ENCODE measurements around the gene ATOX1. TPM values are rescaled to one million over a fixed set of nuclear protein-coding genes. Genes with fewer than 3 reads are reported as not detected.
A peak's percentile ranks its signal among the peaks of the same experiment; 100 is the strongest.
"Not testable (repeated sequence)": the region's sequence is repeated elsewhere in the genome, so short reads cannot be mapped to it uniquely, and the experiment has no call there.

The ATOX1 gene
- total and polyA plus RNA-seq, 7 donors = 28.7 to 99.1 (median 46.9) TPM

DNA sequence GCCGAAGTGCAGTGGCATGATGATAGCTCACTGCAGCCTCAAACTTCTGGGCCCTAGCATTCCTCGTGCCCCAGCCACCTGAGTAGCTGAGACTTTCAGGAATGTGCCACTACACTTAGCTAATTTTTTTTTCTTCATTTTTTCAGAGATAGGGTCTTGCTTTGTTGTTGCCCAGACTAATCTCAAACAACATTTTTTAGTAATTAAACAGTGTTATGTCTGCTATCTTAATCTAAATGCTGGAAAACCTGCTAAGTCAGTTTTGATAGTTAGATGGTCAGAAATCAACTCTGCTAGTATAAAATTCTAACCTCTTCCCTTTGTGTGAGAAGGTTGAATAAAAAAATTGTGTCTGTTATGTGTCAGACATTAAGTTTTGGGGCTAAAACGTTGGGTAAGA is 25.7 kb upstream of the ATOX1 start:
- intact Hi-C loops (cut with DNase I) = no loop called here
- Histone ChIP-seq H3K4me3 (no peak overlapping the region), H3K27me3 (ENCODE audit: insufficient read depth in 3 of 3, low read length in 2 of 3) (no peaks in the 10 kb centered on the region), H3K27ac (no peak overlapping the region), H3K4me1 (peaks cover 48% of the 10 kb centered on the region), H3K36me3 (ENCODE audit: insufficient read depth in 1 of 2, low read depth in 1 of 2) (peaks cover 0 to 26% of the 10 kb centered on the region in 2 donors), H3K9me3 (no peaks in the 10 kb centered on the region)
- DNase-seq (no peak), ATAC-seq (no peak)
- 46 to 62% (median 54%) methylated on average over 3 of the region's 3 CpGs for WGBS, 3 donors
- TF ChIP-seq, protein P1, sequence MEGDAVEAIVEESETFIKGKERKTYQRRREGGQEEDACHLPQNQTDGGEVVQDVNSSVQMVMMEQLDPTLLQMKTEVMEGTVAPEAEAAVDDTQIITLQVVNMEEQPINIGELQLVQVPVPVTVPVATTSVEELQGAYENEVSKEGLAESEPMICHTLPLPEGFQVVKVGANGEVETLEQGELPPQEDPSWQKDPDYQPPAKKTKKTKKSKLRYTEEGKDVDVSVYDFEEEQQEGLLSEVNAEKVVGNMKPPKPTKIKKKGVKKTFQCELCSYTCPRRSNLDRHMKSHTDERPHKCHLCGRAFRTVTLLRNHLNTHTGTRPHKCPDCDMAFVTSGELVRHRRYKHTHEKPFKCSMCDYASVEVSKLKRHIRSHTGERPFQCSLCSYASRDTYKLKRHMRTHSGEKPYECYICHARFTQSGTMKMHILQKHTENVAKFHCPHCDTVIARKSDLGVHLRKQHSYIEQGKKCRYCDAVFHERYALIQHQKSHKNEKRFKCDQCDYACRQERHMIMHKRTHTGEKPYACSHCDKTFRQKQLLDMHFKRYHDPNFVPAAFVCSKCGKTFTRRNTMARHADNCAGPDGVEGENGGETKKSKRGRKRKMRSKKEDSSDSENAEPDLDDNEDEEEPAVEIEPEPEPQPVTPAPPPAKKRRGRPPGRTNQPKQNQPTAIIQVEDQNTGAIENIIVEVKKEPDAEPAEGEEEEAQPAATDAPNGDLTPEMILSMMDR (IDR thresholded peaks at IDR 0.05) = no peak

DNA sequence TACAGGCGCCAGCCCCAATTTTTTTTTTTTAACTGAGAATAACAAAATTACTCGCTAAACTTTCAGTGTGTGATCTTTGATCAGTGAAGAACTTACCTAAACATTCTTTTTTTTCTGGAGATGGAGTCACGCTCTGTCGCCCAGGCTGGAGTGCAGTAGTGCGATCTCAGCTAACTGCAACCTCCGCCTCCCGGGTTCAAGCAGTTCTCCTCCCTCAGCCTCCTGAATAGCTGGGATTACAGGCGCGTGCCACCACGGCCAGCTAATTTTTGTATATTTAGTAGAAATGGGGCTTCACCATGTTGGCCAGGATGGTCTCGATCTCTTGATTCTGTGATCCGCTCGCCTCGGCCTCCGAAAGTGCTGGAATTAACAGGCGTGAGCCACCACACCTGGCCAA is 25.2 kb upstream of the ATOX1 start:
- ATAC-seq; DNase-seq; H3K9me3 ChIP-seq; H3K4me3 ChIP-seq; H3K27me3 ChIP-seq (ENCODE audit: insufficient read depth in 3 of 3, low read length in 2 of 3); H3K27ac ChIP-seq; intact Hi-C loops (cut with DNase I): not testable (repeated sequence)
- H3K36me3 ChIP-seq (ENCODE audit: insufficient read depth in 1 of 2, low read depth in 1 of 2) = peaks cover 0 to 22% of the 10 kb centered on the region in 2 donors
- 94 to 97% (median 94%) methylated on average over 16 of the region's 16 CpGs for WGBS, 3 donors
- H3K4me1 ChIP-seq = peaks cover 48% of the 10 kb centered on the region

DNA sequence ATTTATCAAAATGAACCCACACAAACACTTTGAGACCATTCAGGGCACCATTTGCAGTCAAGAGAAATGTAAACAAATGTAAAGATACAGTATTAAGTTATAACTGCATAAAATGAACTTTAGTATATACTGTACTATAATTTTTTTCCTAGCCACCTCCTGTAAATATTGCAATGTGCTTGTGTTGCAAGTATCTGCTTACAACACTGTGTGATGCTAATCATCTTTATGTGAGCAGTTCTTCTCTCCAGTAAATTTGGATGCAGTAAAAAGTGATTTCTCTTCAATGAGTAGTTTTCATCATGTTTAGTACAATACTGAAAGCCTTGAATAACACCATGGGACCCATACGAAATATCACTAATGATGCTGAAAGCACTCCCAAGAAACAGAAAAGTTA is 22.8 kb upstream of the ATOX1 start:
- no peaks in the 10 kb centered on the region for H3K9me3 ChIP-seq
- DNase-seq (no peak), ATAC-seq (peak in 1 of 4 donors; percentile 46)
- no peaks in the 10 kb centered on the region for H3K36me3 ChIP-seq (ENCODE audit: insufficient read depth in 1 of 2, low read depth in 1 of 2)
- H3K27me3 ChIP-seq (ENCODE audit: insufficient read depth in 3 of 3, low read length in 2 of 3) = no peaks in the 10 kb centered on the region
- TF ChIP-seq, protein P1 (IDR thresholded peaks at IDR 0.05) = no peak
- H3K4me3 ChIP-seq = no peak overlapping the region
- intact Hi-C loops (cut with DNase I) = no loop called here
- H3K27ac ChIP-seq = no peak overlapping the region
- peaks cover 70% of the 10 kb centered on the region for H3K4me1 ChIP-seq
- WGBS, 3 donors = 32 to 56% (median 44%) methylated on average over 1 of the region's 1 CpG

DNA sequence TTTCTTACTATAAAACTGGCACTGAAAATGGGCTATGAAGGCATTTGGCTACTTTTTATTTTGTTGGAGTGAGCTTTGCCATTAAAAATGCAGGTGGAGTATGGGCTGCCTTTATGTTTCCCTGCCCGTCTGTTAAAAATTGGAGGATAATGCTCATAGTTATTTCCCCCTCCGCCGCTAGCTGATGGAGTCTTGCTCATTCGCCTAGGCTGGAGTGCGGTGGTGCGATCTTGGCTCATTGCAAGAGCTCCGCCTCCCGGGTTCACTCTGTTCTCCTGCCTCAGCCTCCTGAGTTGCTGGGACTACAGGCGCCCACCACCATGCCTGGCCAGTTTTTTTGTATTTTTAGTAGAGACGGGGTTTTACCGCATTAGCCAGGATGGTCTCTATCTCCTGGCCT is 21.9 kb upstream of the ATOX1 start:
- DNase-seq (no peak), ATAC-seq (peak in 1 of 4 donors; percentile 18)
- intact Hi-C loops (cut with DNase I) = no loop called here
- no peaks in the 10 kb centered on the region for H3K9me3 ChIP-seq
- 89 to 90% (median 90%) methylated on average over 11 of the region's 11 CpGs for WGBS, 3 donors
- H3K4me3 ChIP-seq = peak overlapping the region; percentile 4
- H3K4me1 ChIP-seq = peaks cover 76% of the 10 kb centered on the region
- peak overlapping the region; percentile 26 for H3K27ac ChIP-seq
- no peaks in the 10 kb centered on the region for H3K27me3 ChIP-seq (ENCODE audit: insufficient read depth in 3 of 3, low read length in 2 of 3)
- no peaks in the 10 kb centered on the region for H3K36me3 ChIP-seq (ENCODE audit: insufficient read depth in 1 of 2, low read depth in 1 of 2)
- TF ChIP-seq, protein P1 (IDR thresholded peaks at IDR 0.05) = no peak

DNA sequence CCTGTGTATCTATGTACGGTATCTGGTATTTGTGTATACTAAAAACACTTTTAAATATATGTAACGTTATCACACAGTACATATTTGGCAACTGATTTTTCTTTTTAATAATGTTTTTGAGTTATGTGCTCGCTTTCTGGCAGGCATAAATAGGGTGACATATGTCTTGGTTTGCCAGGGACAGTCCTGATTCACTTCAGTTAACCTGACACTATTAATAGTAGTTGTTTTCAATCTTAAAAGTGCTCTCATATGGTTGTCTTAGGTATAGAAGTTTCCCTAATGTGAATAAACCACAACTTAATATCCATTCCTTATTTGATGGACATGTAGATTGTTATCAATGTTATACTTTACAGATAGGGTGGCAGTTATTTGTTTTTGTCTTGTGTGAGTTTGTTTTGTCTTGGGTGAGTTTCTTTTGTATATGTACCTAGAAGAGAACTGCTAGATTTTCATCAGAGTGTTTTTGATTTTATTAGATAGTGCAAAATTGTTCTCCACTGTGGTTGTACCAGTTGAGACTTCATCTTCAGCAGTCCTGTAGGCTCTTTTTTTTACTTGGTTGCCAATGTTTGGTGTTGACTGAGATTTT is 21.2 kb upstream of the ATOX1 start:
- intact Hi-C loops (cut with DNase I) = no loop called here
- TF ChIP-seq, protein P1 (IDR thresholded peaks at IDR 0.05) = no peak
- ATAC-seq (peak; percentile 35 to 74 (median 52)), DNase-seq (no peak)
- Histone ChIP-seq H3K27me3 (ENCODE audit: insufficient read depth in 3 of 3, low read length in 2 of 3) (no peaks in the 10 kb centered on the region), H3K4me1 (peaks cover 79% of the 10 kb centered on the region), H3K36me3 (ENCODE audit: insufficient read depth in 1 of 2, low read depth in 1 of 2) (no peaks in the 10 kb centered on the region), H3K27ac (peak overlapping the region; percentile 26), H3K4me3 (peak overlapping the region; percentile 4), H3K9me3 (no peaks in the 10 kb centered on the region)
- WGBS, 3 donors = 30 to 49% (median 33%) methylated on average over 3 of the region's 3 CpGs

Measured in psoas muscle (tissue), 8 donors.